SU-DHL-6 (cell line): ENCODE data around the gene RPUSD4.

ENCODE experiments used
- H2AFZ ChIP-seq: fragments of 200-600 bp; sonication (generic); 2 replicates; pipeline ENCODE4 v1.6.1; 2014; ENCODE audit warnings: low read depth, mild to moderate bottlenecking, moderate library complexity, mixed read lengths, antibody characterized with exemption, low read length; ENCODE audit not compliant: severe bottlenecking
- H3F3A ChIP-seq: fragments of 200-600 bp; shearing (Covaris generic); 2 replicates; pipeline ENCODE4 v1.6.0; 2016; ENCODE audit warnings: antibody characterized with exemption, mild to moderate bottlenecking; ENCODE audit not compliant: insufficient read depth
- H3K27ac ChIP-seq: fragments of 200-600 bp; sonication (generic); 2 replicates; pipeline ENCODE4 v1.5.1; 2016; ENCODE audit warnings: low read depth, mild to moderate bottlenecking, low read length, moderate library complexity, mixed read lengths
- H3K27me3 ChIP-seq: fragments of 200-600 bp; sonication (generic), shearing (Covaris generic); 2 replicates; pipeline ENCODE4 v1.6.0; 2014; ENCODE audit warnings: mild to moderate bottlenecking, low read length
- H3K36me3 ChIP-seq: fragments of 200-600 bp; sonication (generic); 2 replicates; pipeline ENCODE4 v1.6.1; 2014; ENCODE audit warnings: mild to moderate bottlenecking, low read length, mixed read lengths
- H3K4me2 ChIP-seq: fragments of 300-600, 200-600 bp; shearing (Covaris generic), sonication (generic); 2 replicates; pipeline ENCODE4 v1.6.0; 2014; ENCODE audit warnings: low read length, low read depth, mild to moderate bottlenecking; ENCODE audit not compliant: poor library complexity, severe bottlenecking
- H3K4me3 ChIP-seq: fragments of 200-600 bp; sonication (generic); 2 replicates; pipeline ENCODE4 v1.5.1; 2014; ENCODE audit warnings: antibody characterized with exemption, low read length, mild to moderate bottlenecking, mixed read lengths; ENCODE audit not compliant: insufficient read depth, poor library complexity, severe bottlenecking
- H3K79me2 ChIP-seq: fragments of 200-600 bp; sonication (generic); 2 replicates; pipeline ENCODE4 v1.6.1; 2014; ENCODE audit warnings: mild to moderate bottlenecking, low read length, moderate library complexity; ENCODE audit not compliant: insufficient read depth
- H3K9ac ChIP-seq: fragments of 200-600 bp; sonication (generic); 2 replicates; pipeline ENCODE4 v1.7.0; 2014; ENCODE audit warnings: mild to moderate bottlenecking, low read length
- H3K9me2 ChIP-seq: fragments of 200-600 bp; sonication (generic); replicated peaks from 2 replicates; pipeline ENCODE4 v1.6.1; 2014; ENCODE audit warnings: low read length; ENCODE audit not compliant: insufficient read depth
- H3K9me3 ChIP-seq: fragments of 200-600 bp; sonication (generic); 2 replicates; pipeline ENCODE4 v1.6.1; 2014; ENCODE audit warnings: low read length, mixed read lengths; ENCODE audit not compliant: insufficient read depth
- H4K20me1 ChIP-seq: fragments of 200-600 bp; sonication (generic); 2 replicates; pipeline ENCODE4 v1.6.1; 2014; ENCODE audit warnings: low read depth, mild to moderate bottlenecking, antibody characterized with exemption, low read length, moderate library complexity, mixed read lengths
- CTCF ChIP-seq: fragments of 200-600 bp; sonication (generic); IDR thresholded peaks from one replicate; pipeline ENCODE4 v1.5.1; 2017; ENCODE audit warnings: antibody characterized with exemption, mild to moderate bottlenecking, low read length, moderate library complexity; ENCODE audit not compliant: insufficient read depth, poor library complexity, severe bottlenecking
- EZH2phosphoT487 ChIP-seq: fragments of 200-600 bp; sonication (generic), shearing (Covaris generic); conservative IDR thresholded peaks from 2 replicates; pipeline ENCODE4 v1.6.1; 2018; ENCODE audit warnings: mild to moderate bottlenecking, antibody characterized with exemption, low read length, moderate library complexity, mixed read lengths

RPUSD4 gene

GRCh38 chr11:126231725-126232459 is 20.4 kb upstream of the RPUSD4 start:
- H4K20me1 ChIP-seq: no peaks in the 10 kb centered on the region
- H3K4me2 ChIP-seq: no peak overlapping the region
- H2AFZ ChIP-seq: no peak overlapping the region
- no peaks in the 10 kb centered on the region for H3K27me3 ChIP-seq
- H3K9me2 ChIP-seq: no peaks in the 10 kb centered on the region
- H3K4me3 ChIP-seq: no peak overlapping the region
- no peaks in the 10 kb centered on the region for H3F3A ChIP-seq
- peaks cover 4% of the 10 kb centered on the region; the same call in 1 of the 2 replicates for H3K79me2 ChIP-seq
- no peak for TF ChIP-seq EZH2phosphoT487
- TF ChIP-seq CTCF: no peak
- H3K9ac ChIP-seq: no peak overlapping the region
- no peak overlapping the region for H3K27ac ChIP-seq
- no peaks in the 10 kb centered on the region for H3K9me3 ChIP-seq
- no peaks in the 10 kb centered on the region for H3K36me3 ChIP-seq

DNA sequence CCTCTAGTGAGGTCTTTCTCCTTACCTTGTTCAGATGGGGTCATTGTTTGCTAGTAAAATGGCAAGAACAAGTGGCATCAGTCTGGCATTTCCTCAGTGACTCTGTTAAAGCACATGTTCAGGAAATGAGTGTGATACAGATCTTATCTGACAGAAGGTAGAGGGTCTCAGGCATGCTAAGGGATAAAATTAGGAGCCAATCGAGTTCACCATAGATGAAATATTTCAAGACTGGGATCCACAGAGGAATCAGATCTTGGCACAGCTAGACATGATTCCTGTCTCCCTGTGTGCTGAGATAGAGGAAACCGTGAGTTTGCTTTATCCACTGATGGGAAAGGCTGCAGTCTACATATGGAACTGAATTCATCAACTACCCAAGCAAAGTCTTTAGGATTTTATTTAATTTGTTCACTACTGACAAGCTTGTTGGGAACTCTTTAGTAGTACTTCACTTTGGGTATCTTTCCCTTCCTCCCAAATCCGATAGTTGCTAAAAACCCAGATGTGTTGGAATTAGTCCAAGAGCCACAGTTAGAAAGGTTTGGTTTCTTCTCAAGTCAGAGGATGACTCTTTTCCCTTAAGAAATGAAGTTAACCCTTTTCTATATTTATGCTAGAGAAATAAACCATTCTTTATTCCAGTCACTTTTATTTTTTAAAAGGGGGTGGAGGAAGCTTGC is 18.5 kb upstream of the RPUSD4 start:
- H3F3A ChIP-seq: no peaks in the 10 kb centered on the region
- no peaks in the 10 kb centered on the region for H3K36me3 ChIP-seq
- H3K9me2 ChIP-seq: no peaks in the 10 kb centered on the region
- no peak overlapping the region for H3K9ac ChIP-seq
- TF ChIP-seq CTCF: no peak
- no peak for TF ChIP-seq EZH2phosphoT487
- peaks cover 4% of the 10 kb centered on the region; the same call in 1 of the 2 replicates for H3K79me2 ChIP-seq
- no peaks in the 10 kb centered on the region for H3K27me3 ChIP-seq
- no peak overlapping the region for H3K27ac ChIP-seq
- no peak overlapping the region for H3K4me2 ChIP-seq
- H3K4me3 ChIP-seq: no peak overlapping the region
- H4K20me1 ChIP-seq: no peaks in the 10 kb centered on the region
- H3K9me3 ChIP-seq: no peaks in the 10 kb centered on the region
- H2AFZ ChIP-seq: no peak overlapping the region

GRCh38 chr11:126226334-126227084 is 15.1 kb upstream of the RPUSD4 start:
- no peaks in the 10 kb centered on the region for H3K36me3 ChIP-seq
- H2AFZ ChIP-seq: no peak overlapping the region
- no peaks in the 10 kb centered on the region for H3K27me3 ChIP-seq
- H3K27ac ChIP-seq: no peak overlapping the region
- H3K4me2 ChIP-seq: no peak overlapping the region
- H3K9me2 ChIP-seq: no peaks in the 10 kb centered on the region
- H3K79me2 ChIP-seq: peaks cover 10% of the 10 kb centered on the region; the same call in 1 of the 2 replicates
- H3K4me3 ChIP-seq: no peak overlapping the region
- H4K20me1 ChIP-seq: no peaks in the 10 kb centered on the region
- H3K9me3 ChIP-seq: no peaks in the 10 kb centered on the region
- H3F3A ChIP-seq: no peaks in the 10 kb centered on the region
- H3K9ac ChIP-seq: no peak overlapping the region
- TF ChIP-seq EZH2phosphoT487 (no peak), CTCF (no peak)
